ENCODE data around the gene CBX4. TPM values are rescaled to one million over a fixed set of nuclear protein-coding genes. Genes with fewer than 3 reads are reported as not detected.
A peak's percentile ranks its signal among the peaks of the same experiment; 100 is the strongest.

Gene CBX4
- total and polyA plus RNA-seq, 2 of the 13 experiments (the other 11 are each of a cell fraction or from before 2014, with no cell fraction given), result 25.8 to 50.8 TPM

- TF ChIP-seq BRD4 (CRISPR knock-in tag; IDR thresholded peaks at IDR 0.05), result peak; percentile 39; the same call in 1 of the 2 replicates
- TF ChIP-seq ZNF501 (CRISPR knock-in tag; IDR thresholded peaks at IDR 0.05), result 0 out of 2 replicates have a peak, but pooled peaks have one; percentile 46
- no peak for TF ChIP-seq ZNF563 (CRISPR knock-in tag; IDR thresholded peaks at IDR 0.05)
- TF ChIP-seq ZNF230 (CRISPR knock-in tag; IDR thresholded peaks at IDR 0.05), result no peak
- no peak for TF ChIP-seq ZHX2 (IDR thresholded peaks at IDR 0.05; ENCODE audit: low read depth)
- TF ChIP-seq ZHX2 (CRISPR knock-in tag; IDR thresholded peaks at IDR 0.05; ENCODE audit: borderline replicate concordance), result peak; percentile 86; the same call in 1 of the 2 replicates
- peak; percentile 68; the same call in 1 of the 2 replicates for TF ChIP-seq ZSCAN12 (CRISPR knock-in tag; IDR thresholded peaks at IDR 0.05)
- 0 out of 2 replicates have a peak, but pooled peaks have one; percentile 59 for TF ChIP-seq ZNF790 (CRISPR knock-in tag; IDR thresholded peaks at IDR 0.05; ENCODE audit: borderline replicate concordance)
- TF ChIP-seq ZFP82 (CRISPR knock-in tag; IDR thresholded peaks at IDR 0.05; ENCODE audit: borderline replicate concordance), result no peak
- TF ChIP-seq CTCF (CRISPR knock-in tag; IDR thresholded peaks at IDR 0.05), result peak; percentile 27; the same call in 1 of the 2 replicates
- 0 out of 2 replicates have a peak, but pooled peaks have one; percentile 50 for TF ChIP-seq HOXA5 (CRISPR knock-in tag; IDR thresholded peaks at IDR 0.05)
- peak; percentile 50 for TF ChIP-seq ZFP36 (IDR thresholded peaks at IDR 0.05; ENCODE audit: borderline replicate concordance, low read depth, low read length, partially characterized antibody)
- TF ChIP-seq POGK (CRISPR knock-in tag; conservative IDR thresholded peaks at IDR 0.05), result 0 out of 2 replicates have a peak, but pooled peaks have one; percentile 21
- TF ChIP-seq ZSCAN20 (CRISPR knock-in tag; IDR thresholded peaks at IDR 0.05; ENCODE audit: borderline replicate concordance), result peak; percentile 78; the same call in 1 of the 2 replicates
- peak; percentile 86; the same call in 1 of the 2 replicates for TF ChIP-seq MTF2 (CRISPR knock-in tag; IDR thresholded peaks at IDR 0.05; ENCODE audit: borderline replicate concordance)
- peak; percentile 54; the same call in 1 of the 2 replicates for TF ChIP-seq ISL2 (CRISPR knock-in tag; IDR thresholded peaks at IDR 0.05)
These were observed 26.6 kb downstream of the CBX4 start (continued) for GRCh38 chr17:79812353-79813258.
